Panc1 (cell line): ENCODE data around the gene DEPDC5. TPM values are rescaled to one million over a fixed set of nuclear protein-coding genes. Genes with fewer than 3 reads are reported as not detected.

Experiments
- ATAC-seq: fragments of 200-7000 bp; cut with Tn5 transposase; 2 replicates; pipeline ENCODE4 v1.9.1; 2020; ENCODE audit warnings: mild to moderate bottlenecking, moderate library complexity
- BruUV-seq: library from RNA; stranded (reverse); fragments of 400-500 nt; replicated peaks from 2 replicates; lab custom pipeline; 2021; lab: Mats Ljungman, UMichigan
- CTCF ChIA-PET: fragments of 300-600 bp; sonication (Branson Sonifier 250); formaldehyde crosslinking; loops from one replicate; lab custom pipeline; 2022; ENCODE audit warnings: antibody characterized with exemption; lab: Charles Lee
- POLR2A ChIA-PET: fragments of 300-600 bp; sonication (Branson Sonifier 250); formaldehyde crosslinking; loops from one replicate; lab custom pipeline; 2022; ENCODE audit warnings: antibody characterized with exemption; lab: Charles Lee
- DNase-seq: peaks from one replicate; pipeline ENCODE4 v3.0.0-alpha.2; 2010; ENCODE audit warnings: low read depth, low spot score
- H3K27ac ChIP-seq: 2 replicates; pipeline ENCODE4 v1.5.1; 2011; ENCODE audit warnings: mild to moderate bottlenecking, low read length, inconsistent platforms
- H3K27me3 ChIP-seq: fragments of 200-500 bp; sonication (Bioruptor generic); 2 replicates; pipeline ENCODE4 v1.6.0; 2014; ENCODE audit warnings: low read length, inconsistent platforms; ENCODE audit not compliant: control insufficient read depth, insufficient read depth
- H3K36me3 ChIP-seq: fragments of 200-500 bp; sonication (Bioruptor generic); 2 replicates; pipeline ENCODE4 v1.5.1; 2014; ENCODE audit warnings: inconsistent platforms, mild to moderate bottlenecking, low read length, moderate library complexity; ENCODE audit not compliant: control insufficient read depth, insufficient read depth
- H3K4me1 ChIP-seq: 2 replicates; pipeline ENCODE4 v1.5.1; 2011; ENCODE audit warnings: inconsistent platforms, mild to moderate bottlenecking, low read length, moderate library complexity; ENCODE audit not compliant: control insufficient read depth, insufficient read depth
- H3K4me3 ChIP-seq, 2 experiments: 2 replicates each; pipeline ENCODE4 v1.5.1; 2011 to 2012; ENCODE audit warnings: low read depth in 2 of 2, low read length in 2 of 2, mild to moderate bottlenecking in 2 of 2, inconsistent platforms in 1 of 2, moderate library complexity in 1 of 2
- H3K9me3 ChIP-seq: fragments of 200-500 bp; sonication (Bioruptor generic); 2 replicates; pipeline ENCODE4 v1.5.1; 2014; ENCODE audit warnings: low read depth, mild to moderate bottlenecking, inconsistent platforms, low read length, moderate library complexity; ENCODE audit not compliant: control insufficient read depth, insufficient read depth
- CTCF ChIP-seq: fragments of 450-650 bp; IDR thresholded peaks from 2 replicates; pipeline ENCODE4 v1.5.1; 2017; ENCODE audit warnings: mild to moderate bottlenecking
- POLR2AphosphoS5 ChIP-seq: IDR thresholded peaks from 2 replicates; pipeline ENCODE4 v1.6.1; 2012; ENCODE audit warnings: mild to moderate bottlenecking, low read depth, low read length, moderate library complexity
- REST ChIP-seq, 2 experiments: IDR thresholded peaks; 2 replicates each; pipeline ENCODE4 v1.6.1; 2011 to 2012; ENCODE audit warnings: low read depth in 2 of 2, control low read depth in 1 of 2, low read length in 1 of 2, mild to moderate bottlenecking in 1 of 2, moderate library complexity in 1 of 2; ENCODE audit not compliant: insufficient read depth in 1 of 2
- SIN3A ChIP-seq: IDR thresholded peaks from 2 replicates; pipeline ENCODE4 v1.6.1; 2012; ENCODE audit warnings: low read depth, mild to moderate bottlenecking, low read length, moderate library complexity, borderline replicate concordance; ENCODE audit not compliant: insufficient read depth
- TCF7L2 ChIP-seq: IDR thresholded peaks from 2 replicates; pipeline ENCODE4 v1.6.1; 2011; ENCODE audit warnings: mild to moderate bottlenecking, low read depth, low read length, inconsistent platforms
- in situ Hi-C: cut with HindIII; loops from 2 replicates; pipeline ENCODE4 v1.10.0; 2016; ENCODE audit warnings: low sequenced_read_pairs, low pct_unique_long_range_greater_than_20kb
- intact Hi-C: fragments of 100-400 bp; cut with micrococcal nuclease; formaldehyde crosslinking; loops from one replicate; pipeline ENCODE4 v1.10.0; 2022; ENCODE audit not compliant: unreplicated experiment
- total RNA-seq: library from RNA; stranded (reverse); gene quantifications from one replicate; pipeline ENCODE4 v1.2.1, GENCODE V29; 2021; ENCODE audit not compliant: unreplicated experiment

The DEPDC5 gene
- total RNA-seq, 1 experiment from 2014 or later, result 20.2 TPM

GRCh38 chr22:31896472-31896871, 142.7 kb downstream of the DEPDC5 start:
- intact Hi-C loops, result no loop called here
- no peak for TF ChIP-seq SIN3A
- no peak for TF ChIP-seq REST (IDR thresholded peaks at IDR 0.05; ENCODE audit: insufficient read depth in 1 of 2, low read depth in 2 of 2, low read length in 1 of 2)
- TF ChIP-seq TCF7L2, result no peak
- in situ Hi-C loops, result no loop called here
- BruUV-seq, result no TSS peak
- Histone ChIP-seq H3K27me3 (no peaks in the 10 kb centered on the region), H3K4me1 (no peaks in the 10 kb centered on the region), H3K36me3 (no peaks in the 10 kb centered on the region; the same call in 1 of the 2 replicates), H3K4me3 (no peak overlapping the region), H3K27ac (no peak overlapping the region), H3K9me3 (no peaks in the 10 kb centered on the region)
- POLR2A ChIA-PET, result no interaction called here
- CTCF ChIA-PET, result no interaction called here
- DNase-seq (no peak), ATAC-seq (no peak)

- CTCF ChIA-PET, result no interaction called here
- TF ChIP-seq REST (IDR thresholded peaks at IDR 0.05; ENCODE audit: insufficient read depth in 1 of 2, low read depth in 2 of 2, low read length in 1 of 2) (no peak), CTCF (no peak), TCF7L2 (no peak), POLR2AphosphoS5 (no peak), SIN3A (no peak)
- intact Hi-C loops, result no loop called here
Observed at GRCh38 chr22:31897842-31898805, 144.3 kb downstream of the DEPDC5 start.

More at GRCh38 chr22:31897842-31898805, 144.3 kb downstream of the DEPDC5 start:
- DNase-seq (no peak), ATAC-seq (no peak)
- H3K4me3 ChIP-seq, result no peak overlapping the region
- in situ Hi-C loops, result no loop called here
- BruUV-seq, result no TSS peak
- no peaks in the 10 kb centered on the region for H3K4me1 ChIP-seq
- no peaks in the 10 kb centered on the region; the same call in 1 of the 2 replicates for H3K36me3 ChIP-seq
- no peak overlapping the region for H3K27ac ChIP-seq
- H3K9me3 ChIP-seq, result no peaks in the 10 kb centered on the region
- POLR2A ChIA-PET, result no interaction called here
- no peaks in the 10 kb centered on the region for H3K27me3 ChIP-seq
